ENCODE results near the gene TCFL5. TPM values are rescaled to one million over a fixed set of nuclear protein-coding genes. Genes with fewer than 3 reads are reported as not detected.

Gene TCFL5
- total and polyA plus RNA-seq, 2 donors (not counting 3 experiments of a cell fraction or from before 2014, with no cell fraction given): 4.4 to 11.1 TPM

GRCh38 chr20:62837790-62838127, 23.9 kb downstream of the TCFL5 start:
- Histone ChIP-seq H3K27ac (ENCODE audit: insufficient read depth, low read depth, low read length) (no peak overlapping the region), H3K9me1 (replicated peaks; ENCODE audit: control insufficient read depth, extremely low read depth, insufficient read depth, low read length) (no peaks in the 10 kb centered on the region), H3K4me1 (ENCODE audit: control insufficient read depth, extremely low read depth, insufficient read depth, low read length) (no peaks in the 10 kb centered on the region), H3K9me3 (replicated peaks; ENCODE audit: control insufficient read depth, insufficient read depth, low read length) (no peaks in the 10 kb centered on the region), H3K79me2 (ENCODE audit: control insufficient read depth, insufficient read depth, low read length) (no peaks in the 10 kb centered on the region), H3K4me2 (ENCODE audit: insufficient read depth, low read length) (no peak overlapping the region), H3K27me3 (ENCODE audit: control insufficient read depth in 2 of 2, insufficient read depth in 2 of 2, low read length in 2 of 2) (no peaks in the 10 kb centered on the region), H3K4me3 (replicated peaks in 1 of 3; ENCODE audit: insufficient read depth in 1 of 3, low read depth in 1 of 3, low read length in 3 of 3) (no peak overlapping the region), H3K36me3 (ENCODE audit: control insufficient read depth in 2 of 2, extremely low read depth in 1 of 2, insufficient read depth in 2 of 2, low read length in 2 of 2) (no peaks in the 10 kb centered on the region), H2AFZ (ENCODE audit: low read depth, low read length) (no peak overlapping the region), H3K9ac (replicated peaks; ENCODE audit: extremely low read depth, insufficient read depth, low read length) (no peak overlapping the region), H4K20me1 (replicated peaks; ENCODE audit: control insufficient read depth, extremely low read depth, insufficient read depth, low read length) (no peaks in the 10 kb centered on the region)
- DNase-seq (ENCODE audit: low read depth, low spot score) (no peak), FAIRE-seq (no peak)
- POLR2A ChIA-PET: no interaction called here
- TF ChIP-seq GATA2 (IDR thresholded peaks at IDR 0.05; ENCODE audit: insufficient read depth, insufficient read length, low read depth, low read length): no peak
- no TSS peak for BruUV-seq (replicated peaks)
- intact Hi-C loops (cut with micrococcal nuclease): no loop called here
- dilution Hi-C loops (cut with MboI; ENCODE audit: extremely low pct_ligation_motif_present, low sequenced_read_pairs): no loop called here
- CTCF ChIA-PET: no interaction called here

- no peaks in the 10 kb centered on the region for H3K4me1 ChIP-seq (ENCODE audit: control insufficient read depth, extremely low read depth, insufficient read depth, low read length)
- CTCF ChIA-PET: no interaction called here
- no peaks in the 10 kb centered on the region for H3K9me3 ChIP-seq (replicated peaks; ENCODE audit: control insufficient read depth, insufficient read depth, low read length)
- no peak for TF ChIP-seq GATA2 (IDR thresholded peaks at IDR 0.05; ENCODE audit: insufficient read depth, insufficient read length, low read depth, low read length)
- TF ChIP-seq POLR2AphosphoS5 (IDR thresholded peaks at IDR 0.05; ENCODE audit: insufficient read depth, low read depth, low read length): no peak
- TF ChIP-seq CTCF (IDR thresholded peaks at IDR 0.05; ENCODE audit: extremely low read depth in 1 of 2, insufficient read depth in 1 of 2, low read depth in 1 of 2, low read length in 2 of 2): no peak
- POLR2A ChIA-PET: no interaction called here
- H3K36me3 ChIP-seq (ENCODE audit: control insufficient read depth in 2 of 2, extremely low read depth in 1 of 2, insufficient read depth in 2 of 2, low read length in 2 of 2): no peaks in the 10 kb centered on the region
- H4K20me1 ChIP-seq (replicated peaks; ENCODE audit: control insufficient read depth, extremely low read depth, insufficient read depth, low read length): no peaks in the 10 kb centered on the region
- no peak for DNase-seq (ENCODE audit: low read depth, low spot score)
- no peak overlapping the region for H3K27ac ChIP-seq (ENCODE audit: insufficient read depth, low read depth, low read length)
- H3K4me2 ChIP-seq (ENCODE audit: insufficient read depth, low read length): no peak overlapping the region
- H3K9ac ChIP-seq (replicated peaks; ENCODE audit: extremely low read depth, insufficient read depth, low read length): no peak overlapping the region
- no peak overlapping the region for H2AFZ ChIP-seq (ENCODE audit: low read depth, low read length)
- no peaks in the 10 kb centered on the region for H3K27me3 ChIP-seq (ENCODE audit: control insufficient read depth in 2 of 2, insufficient read depth in 2 of 2, low read length in 2 of 2)
- intact Hi-C loops (cut with micrococcal nuclease) (no loop called here), dilution Hi-C loops (cut with MboI; ENCODE audit: extremely low pct_ligation_motif_present, low sequenced_read_pairs) (no loop called here)
- no peaks in the 10 kb centered on the region for H3K9me1 ChIP-seq (replicated peaks; ENCODE audit: control insufficient read depth, extremely low read depth, insufficient read depth, low read length)
- no TSS peak for BruUV-seq (replicated peaks)
- no peak for FAIRE-seq
- H3K79me2 ChIP-seq (ENCODE audit: control insufficient read depth, insufficient read depth, low read length): no peaks in the 10 kb centered on the region
- no peak overlapping the region for H3K4me3 ChIP-seq (replicated peaks in 1 of 3; ENCODE audit: insufficient read depth in 1 of 3, low read depth in 1 of 3, low read length in 3 of 3)
Observed at GRCh38 chr20:62836967-62837490, 24.6 kb downstream of the TCFL5 start.

Measured in endothelial cell of umbilical vein (primary cell).